Fibroblast of skin of back (primary cell): ENCODE measurements around the gene CFAP97D2.
"Not testable (repeated sequence)": the region's sequence is repeated elsewhere in the genome, so short reads cannot be mapped to it uniquely, and the experiment has no call there.

Source experiments
- DNase-seq: peaks from one replicate; pipeline ENCODE4 v3.0.0-alpha.2; 2013

CFAP97D2 gene

GRCh38 chr13:114158869-114159666 lies 20.0 kb upstream of the CFAP97D2 start:
- not testable (repeated sequence) for DNase-seq

- no peak for DNase-seq
These were observed 18.0 kb upstream of the CFAP97D2 start for GRCh38 chr13:114161028-114161556.

- peak; percentile 29 for DNase-seq
These were observed 17.2 kb upstream of the CFAP97D2 start for GRCh38 chr13:114161644-114162532.

- DNase-seq: no peak
These were observed 16.5 kb upstream of the CFAP97D2 start for GRCh38 chr13:114162533-114162922.

- no peak for DNase-seq
These were observed 15.0 kb upstream of the CFAP97D2 start for GRCh38 chr13:114164053-114164452.

GRCh38 chr13:114164681-114165429 lies 14.2 kb upstream of the CFAP97D2 start:
- DNase-seq: no peak

GRCh38 chr13:114166381-114167131 lies 12.5 kb upstream of the CFAP97D2 start:
- DNase-seq: no peak

- DNase-seq: peak; percentile 40
These were observed 11.6 kb upstream of the CFAP97D2 start for GRCh38 chr13:114167426-114167825.

GRCh38 chr13:114167885-114168284 lies 11.2 kb upstream of the CFAP97D2 start:
- DNase-seq: no peak

GRCh38 chr13:114173272-114173671 lies 5.8 kb upstream of the CFAP97D2 start:
- DNase-seq: no peak

GRCh38 chr13:114173745-114174144 lies 5.3 kb upstream of the CFAP97D2 start:
- no peak for DNase-seq

GRCh38 chr13:114174529-114174961 lies 4.5 kb upstream of the CFAP97D2 start:
- DNase-seq: peak; percentile 9

- not testable (repeated sequence) for DNase-seq
These were observed 2.6 kb upstream of the CFAP97D2 start for GRCh38 chr13:114176359-114176902.

GRCh38 chr13:114177245-114178010 lies 1.6 kb upstream of the CFAP97D2 start:
- no peak for DNase-seq

GRCh38 chr13:114185182-114185971 lies 6.3 kb downstream of the CFAP97D2 start:
- DNase-seq: no peak

- DNase-seq: no peak
These were observed 15.8 kb downstream of the CFAP97D2 start for GRCh38 chr13:114194853-114195252.

- DNase-seq: no peak
These were observed 17.6 kb downstream of the CFAP97D2 start for GRCh38 chr13:114196629-114197028.

- no peak for DNase-seq
These were observed 19.5 kb downstream of the CFAP97D2 start for GRCh38 chr13:114198556-114198955.

- DNase-seq: not testable (repeated sequence)
These were observed 20.5 kb downstream of the CFAP97D2 start for GRCh38 chr13:114199526-114199925.

GRCh38 chr13:114199954-114200353 lies 20.9 kb downstream of the CFAP97D2 start:
- no peak for DNase-seq
